HG02870 (cell line): ENCODE measurements around the gene ZNF333.

ENCODE experiments used
- ATAC-seq: cut with Tn5 transposase; IDR thresholded peaks from one replicate; pipeline ENCODE4 v1.9.1; 2021; ENCODE audit warnings: mild to moderate bottlenecking, moderate library complexity; ENCODE audit not compliant: unreplicated experiment

ZNF333 gene

GRCh38 chr19:14689598-14690503 lies at the start of gene ZNF333:
ZNF333 (plus strand) TSS chr19:14690048; CDS start chr19:14693492, 3,444 bp downstream.
- ATAC-seq: peak; percentile 91

- ATAC-seq: no peak
Observed at GRCh38 chr19:14648506-14648905, 41.3 kb upstream of the ZNF333 start.

- no peak for ATAC-seq
Observed at GRCh38 chr19:14649020-14649419, 40.8 kb upstream of the ZNF333 start.

GRCh38 chr19:14650161-14650560 lies 39.7 kb upstream of the ZNF333 start:
- no peak for ATAC-seq

- ATAC-seq: no peak
Observed at GRCh38 chr19:14654786-14655560, 34.9 kb upstream of the ZNF333 start.

GRCh38 chr19:14655726-14656125 lies 34.1 kb upstream of the ZNF333 start:
- no peak for ATAC-seq

GRCh38 chr19:14659874-14660489 lies 29.9 kb upstream of the ZNF333 start:
- no peak for ATAC-seq

- ATAC-seq: no peak
Observed at GRCh38 chr19:14661372-14661924, 28.4 kb upstream of the ZNF333 start.

- no peak for ATAC-seq
Observed at GRCh38 chr19:14669940-14670339, 19.9 kb upstream of the ZNF333 start.

GRCh38 chr19:14670408-14670807 lies 19.4 kb upstream of the ZNF333 start:
- ATAC-seq: no peak

GRCh38 chr19:14672188-14672872 lies 17.5 kb upstream of the ZNF333 start:
- no peak for ATAC-seq

- no peak for ATAC-seq
Observed at GRCh38 chr19:14673088-14673487, 16.8 kb upstream of the ZNF333 start.

GRCh38 chr19:14674764-14675163 lies 15.1 kb upstream of the ZNF333 start, which contains the start of gene ADGRE3:
ADGRE3 (minus strand) TSS chr19:14674844; CDS start chr19:14674770, 74 bp downstream.
- no peak for ATAC-seq

- ATAC-seq: no peak
Observed at GRCh38 chr19:14676762-14677161, 13.1 kb upstream of the ZNF333 start.

GRCh38 chr19:14677464-14677863 lies 12.4 kb upstream of the ZNF333 start:
- no peak for ATAC-seq

- ATAC-seq: no peak
Observed at GRCh38 chr19:14678199-14678598, 11.6 kb upstream of the ZNF333 start.

- no peak for ATAC-seq
Observed at GRCh38 chr19:14682084-14682483, 7.8 kb upstream of the ZNF333 start.

- ATAC-seq: no peak
Observed at GRCh38 chr19:14683439-14683838, 6.4 kb upstream of the ZNF333 start.

- no peak for ATAC-seq
Observed at GRCh38 chr19:14686411-14686810, 3.4 kb upstream of the ZNF333 start.

- no peak for ATAC-seq
Observed at GRCh38 chr19:14694641-14695266, 4.9 kb downstream of the ZNF333 start.
